ENCODE results near the gene RGSL1. TPM values are rescaled to one million over a fixed set of nuclear protein-coding genes. Genes with fewer than 3 reads are reported as not detected.

RGSL1 gene
- polyA plus RNA-seq (2012; ENCODE audit: low read depth, missing spikeins) = not detected

GRCh38 chr1:182450087-182450486, at the start of gene RGSL1:
RGSL1 (plus strand) TSS chr1:182450146; CDS start chr1:182450166, 20 bp downstream.
- TF ChIP-seq POLR2AphosphoS5 (IDR thresholded peaks at IDR 0.05; ENCODE audit: low read depth, low read length) = no peak
- TF ChIP-seq POLR2A (IDR thresholded peaks at IDR 0.05; ENCODE audit: low read depth, low read length) = no peak
- no peak for TF ChIP-seq SPI1 (IDR thresholded peaks at IDR 0.05; ENCODE audit: low read depth, low read length)
- TF ChIP-seq POU2F2 (IDR thresholded peaks at IDR 0.05; ENCODE audit: low read depth, low read length) = no peak
- no peak for TF ChIP-seq TAF1 (IDR thresholded peaks at IDR 0.05; ENCODE audit: low read depth, low read length)
- no peak for TF ChIP-seq PAX5 (IDR thresholded peaks at IDR 0.05; ENCODE audit: insufficient read depth, low read length, severe bottlenecking)
- FAIRE-seq (no peak), DNase-seq (ENCODE audit: insufficient read length, low spot score) (no peak)

GRCh38 chr1:182400567-182400966, 49.4 kb upstream of the RGSL1 start, which contains the start of gene TEDDM1:
TEDDM1 (minus strand) TSS chr1:182400667; CDS start chr1:182400485, 182 bp downstream.
- no peak for DNase-seq (ENCODE audit: insufficient read length, low spot score)
- FAIRE-seq = no peak
- no peak for TF ChIP-seq POLR2A (IDR thresholded peaks at IDR 0.05; ENCODE audit: low read depth, low read length)
- TF ChIP-seq PAX5 (IDR thresholded peaks at IDR 0.05; ENCODE audit: insufficient read depth, low read length, severe bottlenecking) = no peak
- no peak for TF ChIP-seq POLR2AphosphoS5 (IDR thresholded peaks at IDR 0.05; ENCODE audit: low read depth, low read length)
- no peak for TF ChIP-seq POU2F2 (IDR thresholded peaks at IDR 0.05; ENCODE audit: low read depth, low read length)
- TF ChIP-seq SPI1 (IDR thresholded peaks at IDR 0.05; ENCODE audit: low read depth, low read length) = no peak
- TF ChIP-seq TAF1 (IDR thresholded peaks at IDR 0.05; ENCODE audit: low read depth, low read length) = no peak

GRCh38 chr1:182404781-182405180, 45.2 kb upstream of the RGSL1 start:
- DNase-seq (ENCODE audit: insufficient read length, low spot score) (no peak), FAIRE-seq (peak; percentile 31)
- TF ChIP-seq POLR2AphosphoS5 (IDR thresholded peaks at IDR 0.05; ENCODE audit: low read depth, low read length) (no peak), SPI1 (IDR thresholded peaks at IDR 0.05; ENCODE audit: low read depth, low read length) (no peak), TAF1 (IDR thresholded peaks at IDR 0.05; ENCODE audit: low read depth, low read length) (no peak), POLR2A (IDR thresholded peaks at IDR 0.05; ENCODE audit: low read depth, low read length) (no peak), POU2F2 (IDR thresholded peaks at IDR 0.05; ENCODE audit: low read depth, low read length) (no peak), PAX5 (IDR thresholded peaks at IDR 0.05; ENCODE audit: insufficient read depth, low read length, severe bottlenecking) (no peak)

- TF ChIP-seq POU2F2 (IDR thresholded peaks at IDR 0.05; ENCODE audit: low read depth, low read length) (no peak), SPI1 (IDR thresholded peaks at IDR 0.05; ENCODE audit: low read depth, low read length) (no peak)
- no peak for DNase-seq (ENCODE audit: insufficient read length, low spot score)
- no peak for FAIRE-seq
These were observed 44.4 kb upstream of the RGSL1 start for GRCh38 chr1:182405578-182405977.

- no peak for DNase-seq (ENCODE audit: insufficient read length, low spot score)
- TF ChIP-seq PAX5 (IDR thresholded peaks at IDR 0.05; ENCODE audit: insufficient read depth, low read length, severe bottlenecking) (no peak), SPI1 (IDR thresholded peaks at IDR 0.05; ENCODE audit: low read depth, low read length) (no peak), POLR2AphosphoS5 (IDR thresholded peaks at IDR 0.05; ENCODE audit: low read depth, low read length) (no peak), TAF1 (IDR thresholded peaks at IDR 0.05; ENCODE audit: low read depth, low read length) (no peak), POLR2A (IDR thresholded peaks at IDR 0.05; ENCODE audit: low read depth, low read length) (no peak), POU2F2 (IDR thresholded peaks at IDR 0.05; ENCODE audit: low read depth, low read length) (no peak)
- FAIRE-seq = no peak
These were observed 43.9 kb upstream of the RGSL1 start for GRCh38 chr1:182406012-182406411.

GRCh38 chr1:182407724-182408123, 42.2 kb upstream of the RGSL1 start:
- FAIRE-seq (no peak), DNase-seq (ENCODE audit: insufficient read length, low spot score) (no peak)
- TF ChIP-seq POU2F2 (IDR thresholded peaks at IDR 0.05; ENCODE audit: low read depth, low read length) = no peak
- no peak for TF ChIP-seq POLR2A (IDR thresholded peaks at IDR 0.05; ENCODE audit: low read depth, low read length)
- no peak for TF ChIP-seq POLR2AphosphoS5 (IDR thresholded peaks at IDR 0.05; ENCODE audit: low read depth, low read length)
- TF ChIP-seq TAF1 (IDR thresholded peaks at IDR 0.05; ENCODE audit: low read depth, low read length) = no peak
- TF ChIP-seq SPI1 (IDR thresholded peaks at IDR 0.05; ENCODE audit: low read depth, low read length) = no peak
- TF ChIP-seq PAX5 (IDR thresholded peaks at IDR 0.05; ENCODE audit: insufficient read depth, low read length, severe bottlenecking) = no peak

GRCh38 chr1:182408435-182409075, 41.4 kb upstream of the RGSL1 start:
- no peak for DNase-seq (ENCODE audit: insufficient read length, low spot score)
- TF ChIP-seq POU2F2 (IDR thresholded peaks at IDR 0.05; ENCODE audit: low read depth, low read length) (no peak), SPI1 (IDR thresholded peaks at IDR 0.05; ENCODE audit: low read depth, low read length) (no peak), TAF1 (IDR thresholded peaks at IDR 0.05; ENCODE audit: low read depth, low read length) (no peak), POLR2AphosphoS5 (IDR thresholded peaks at IDR 0.05; ENCODE audit: low read depth, low read length) (no peak), PAX5 (IDR thresholded peaks at IDR 0.05; ENCODE audit: insufficient read depth, low read length, severe bottlenecking) (no peak), POLR2A (IDR thresholded peaks at IDR 0.05; ENCODE audit: low read depth, low read length) (no peak)
- FAIRE-seq = no peak

- FAIRE-seq (no peak), DNase-seq (ENCODE audit: insufficient read length, low spot score) (no peak)
- no peak for TF ChIP-seq TAF1 (IDR thresholded peaks at IDR 0.05; ENCODE audit: low read depth, low read length)
- TF ChIP-seq POU2F2 (IDR thresholded peaks at IDR 0.05; ENCODE audit: low read depth, low read length) = no peak
- no peak for TF ChIP-seq PAX5 (IDR thresholded peaks at IDR 0.05; ENCODE audit: insufficient read depth, low read length, severe bottlenecking)
- TF ChIP-seq SPI1 (IDR thresholded peaks at IDR 0.05; ENCODE audit: low read depth, low read length) = no peak
- TF ChIP-seq POLR2AphosphoS5 (IDR thresholded peaks at IDR 0.05; ENCODE audit: low read depth, low read length) = no peak
- TF ChIP-seq POLR2A (IDR thresholded peaks at IDR 0.05; ENCODE audit: low read depth, low read length) = no peak
These were observed 39.8 kb upstream of the RGSL1 start for GRCh38 chr1:182410138-182410537.

- TF ChIP-seq POLR2AphosphoS5 (IDR thresholded peaks at IDR 0.05; ENCODE audit: low read depth, low read length) (no peak), TAF1 (IDR thresholded peaks at IDR 0.05; ENCODE audit: low read depth, low read length) (no peak), SPI1 (IDR thresholded peaks at IDR 0.05; ENCODE audit: low read depth, low read length) (no peak), POLR2A (IDR thresholded peaks at IDR 0.05; ENCODE audit: low read depth, low read length) (no peak), PAX5 (IDR thresholded peaks at IDR 0.05; ENCODE audit: insufficient read depth, low read length, severe bottlenecking) (no peak), POU2F2 (IDR thresholded peaks at IDR 0.05; ENCODE audit: low read depth, low read length) (no peak)
- FAIRE-seq = no peak
- DNase-seq (ENCODE audit: insufficient read length, low spot score) = no peak
These were observed 39.2 kb upstream of the RGSL1 start for GRCh38 chr1:182410620-182411273.
